ENCODE measurements around the gene ELF4. TPM values are rescaled to one million over a fixed set of nuclear protein-coding genes. Genes with fewer than 3 reads are reported as not detected.

The ELF4 gene
- total RNA-seq, 1 experiment from 2014 or later = 0.81 TPM

GRCh38 chrX:130094696-130095095 lies 15.6 kb downstream of the ELF4 start:
- no peak for DNase-seq
- Histone ChIP-seq H4K20me1 (ENCODE audit: control insufficient read depth, insufficient read depth, insufficient read length) (no peaks in the 10 kb centered on the region), H2AFZ (ENCODE audit: low read length) (no peak overlapping the region), H3K9me3 (ENCODE audit: control insufficient read depth, low read depth, low read length) (peaks cover 9% of the 10 kb centered on the region), H3K79me2 (ENCODE audit: insufficient read depth, low read length) (no peaks in the 10 kb centered on the region), H3K9ac (ENCODE audit: extremely low read depth, insufficient read length, low read length) (no peak overlapping the region), H3K56ac (ENCODE audit: insufficient read length, low read depth, low read length) (no peak overlapping the region), H2BK20ac (ENCODE audit: low read depth, low read length, poor library complexity, severe bottlenecking) (no peak overlapping the region), H2BK12ac (ENCODE audit: insufficient read length, low read depth, low read length) (no peak overlapping the region), H3K4me1 (ENCODE audit: insufficient read depth, low read length) (no peaks in the 10 kb centered on the region), H3K4me2 (ENCODE audit: insufficient read depth, insufficient read length, low read length) (no peak overlapping the region), H4K5ac (ENCODE audit: insufficient read length, low read depth, low read length) (no peak overlapping the region), H3K23me2 (ENCODE audit: insufficient read length, low read depth, low read length, poor library complexity, severe bottlenecking) (no peaks in the 10 kb centered on the region), H2AK5ac (ENCODE audit: insufficient read length, low read length) (no peak overlapping the region), H3K14ac (ENCODE audit: insufficient read depth, low read length) (no peak overlapping the region), H3K23ac (ENCODE audit: insufficient read length, low read depth, low read length) (no peak overlapping the region), H2BK5ac (ENCODE audit: insufficient read length, low read length) (no peak overlapping the region), H3K27ac (ENCODE audit: insufficient read length, low read depth, low read length) (no peak overlapping the region), H4K8ac (replicated peaks; ENCODE audit: insufficient read length, low read depth, low read length) (no peak overlapping the region), H2BK15ac (ENCODE audit: low read depth, low read length) (no peak overlapping the region), H3K4ac (ENCODE audit: low read depth, low read length) (no peak overlapping the region), H3K18ac (ENCODE audit: insufficient read length, low read depth, low read length) (no peak overlapping the region), H3K79me1 (ENCODE audit: insufficient read depth, low read depth, low read length, poor library complexity, severe bottlenecking) (no peaks in the 10 kb centered on the region), H4K91ac (ENCODE audit: insufficient read length, low read depth, low read length) (no peak overlapping the region), H3T11ph (ENCODE audit: low read length) (no peak overlapping the region), H2BK120ac (ENCODE audit: low read depth, low read length, poor library complexity, severe bottlenecking) (no peak overlapping the region), H3K27me3 (ENCODE audit: insufficient read depth, low read length) (no peaks in the 10 kb centered on the region)
- WGBS (ENCODE audit: extremely low coverage, insufficient read length, low lambda C conversion rate) = no CpG with 5 or more reads among the region's 8 CpGs
- peaks cover 0 to 64% of the 10 kb centered on the region in 2 experiments; a peak in 4 of 5 replicates for H3K9me3 Mint-ChIP-seq
- H3K27me3 Mint-ChIP-seq (ENCODE audit: low read depth) = no peaks in the 10 kb centered on the region; the same call in none of the 2 replicates
- H3K27ac Mint-ChIP-seq = peak overlapping the region in 1 of 3 experiments; percentile 85; a peak in 1 of 7 replicates
- no peak overlapping the region for H3K4me3 Mint-ChIP-seq
- TF ChIP-seq CTCF (conservative IDR thresholded peaks at IDR 0.05) = no peak
- peaks cover 6 to 7% of the 10 kb centered on the region in 2 experiments for H3K4me1 Mint-ChIP-seq
- peaks cover 0 to 4% (median 0%) of the 10 kb centered on the region in 3 experiments; a peak in 2 of 7 replicates for H3K36me3 Mint-ChIP-seq (ENCODE audit: insufficient read depth in 1 of 3, low read depth in 3 of 3)

Measured in H9 (cell line).